B cell (primary cell): ENCODE results near the gene DHX34. TPM values are rescaled to one million over a fixed set of nuclear protein-coding genes. Genes with fewer than 3 reads are reported as not detected.

Experiments
- ATAC-seq: fragments of 200-7000 bp; cut with Tn5 transposase; one replicate; pipeline ENCODE4 v1.10.0; 2021; ENCODE audit warnings: low read depth, mild to moderate bottlenecking, moderate number of reproducible peaks, moderate library complexity
- CTCF ChIA-PET: fragments of 350-600 bp; sonication (Branson Sonifier 250); formaldehyde crosslinking; loops from one replicate; lab custom pipeline; 2021; ENCODE audit warnings: antibody characterized with exemption, inconsistent platforms; lab: Charles Lee
- POLR2A ChIA-PET: fragments of 350-600 bp; sonication (Branson Sonifier 250); formaldehyde crosslinking; loops from one replicate; lab custom pipeline; 2021; ENCODE audit warnings: antibody characterized with exemption; lab: Charles Lee
- DNase-seq: peaks from one replicate; pipeline ENCODE4 v3.0.0; 2013
- H2AFZ ChIP-seq: 2 replicates; pipeline ENCODE4 v1.6.1; 2012; ENCODE audit warnings: mild to moderate bottlenecking, low read depth, low read length; ENCODE audit not compliant: insufficient read depth, poor library complexity, severe bottlenecking
- H3K27ac ChIP-seq, 2 donors: 1 replicate in 1 of 2; 2 replicates in 1 of 2; pipeline ENCODE4 v1.5.1; 2012 to 2013; ENCODE audit warnings: low read length in 2 of 2, mild to moderate bottlenecking in 2 of 2, moderate library complexity in 1 of 2
- H3K27me3 ChIP-seq, 4 experiments: fragments of 200-600 bp in 1 of 4; sonication (generic) in 1 of 4; replicated peaks in 1 of 4; 1 replicate in 2 of 4; 2 replicates in 2 of 4; pipeline versions ENCODE4 v1.6.1 to v1.7.0; 2013 to 2016; ENCODE audit warnings: low read length in 3 of 4, mild to moderate bottlenecking in 2 of 4, mixed read lengths in 1 of 4, moderate library complexity in 1 of 4; ENCODE audit not compliant: insufficient read depth in 4 of 4, control insufficient read depth in 3 of 4; ENCODE audit errors: control extremely low read depth in 1 of 4
- H3K36me3 ChIP-seq, 2 experiments: replicated peaks in 1 of 2; 1 replicate in 1 of 2; 2 replicates in 1 of 2; pipeline versions ENCODE4 v1.6.1 to v1.7.1; 2013; ENCODE audit warnings: low read length in 1 of 2; ENCODE audit not compliant: insufficient read depth in 2 of 2, control insufficient read depth in 1 of 2; ENCODE audit errors: control extremely low read depth in 1 of 2, extremely low read depth in 1 of 2
- H3K4me1 ChIP-seq, 2 donors: fragments of 200-600 bp in 1 of 2; sonication (generic) in 1 of 2; 1 replicate in 1 of 2; 2 replicates in 1 of 2; pipeline versions ENCODE4 v1.5.1 to v1.6.1; 2013 to 2017; ENCODE audit warnings: low read length in 2 of 2; ENCODE audit not compliant: control insufficient read depth in 2 of 2, insufficient read depth in 2 of 2
- H3K4me2 ChIP-seq: replicated peaks from 2 replicates; pipeline ENCODE3; 2012; ENCODE audit warnings: mild to moderate bottlenecking, low read depth, low read length; ENCODE audit not compliant: poor library complexity, severe bottlenecking
- H3K4me3 ChIP-seq, 5 experiments: fragments of 200-600 bp in 1 of 5; sonication (generic) in 1 of 5; 1 replicate in 3 of 5; 2 replicates in 2 of 5; pipeline versions ENCODE4 v1.5.1 to v1.7.0; 2011 to 2016; ENCODE audit warnings: low read length in 4 of 5, mild to moderate bottlenecking in 4 of 5, low read depth in 2 of 5, control low read depth in 1 of 5, moderate library complexity in 1 of 5; ENCODE audit not compliant: insufficient read depth in 1 of 5; ENCODE audit errors: control extremely low read depth in 1 of 5, extremely low read depth in 1 of 5
- H3K79me2 ChIP-seq: fragments of 200-600 bp; sonication (generic); one replicate; pipeline ENCODE4 v1.6.0; 2016; ENCODE audit warnings: low read length; ENCODE audit not compliant: control insufficient read depth, insufficient read depth
- H3K9ac ChIP-seq: fragments of 200-600 bp; sonication (generic); 2 replicates; pipeline ENCODE4 v1.6.1; 2017; ENCODE audit warnings: mild to moderate bottlenecking, low read length, moderate library complexity
- H3K9me3 ChIP-seq, 3 donors: one replicate each; pipeline versions ENCODE4 v1.6.1 to v1.7.1; 2013; ENCODE audit warnings: low read length in 2 of 3; ENCODE audit not compliant: control insufficient read depth in 2 of 3, insufficient read depth in 1 of 3; ENCODE audit errors: control extremely low read depth in 1 of 3
- H4K20me1 ChIP-seq: 2 replicates; pipeline ENCODE4 v1.6.0; 2012; ENCODE audit warnings: mild to moderate bottlenecking, low read length; ENCODE audit not compliant: insufficient read depth, control insufficient read depth, poor library complexity, severe bottlenecking
- H3K27ac Mint-ChIP-seq: one replicate; pipeline ENCODE4 v1.8.0; 2021; ENCODE audit warnings: mixed read lengths
- H3K27me3 Mint-ChIP-seq: one replicate; pipeline ENCODE4 v1.8.0; 2021; ENCODE audit warnings: mixed read lengths
- H3K4me1 Mint-ChIP-seq: one replicate; pipeline ENCODE4 v1.8.0; 2021; ENCODE audit warnings: mixed read lengths
- H3K4me3 Mint-ChIP-seq: one replicate; pipeline ENCODE4 v1.8.0; 2021; ENCODE audit warnings: mixed read lengths
- H3K9me3 Mint-ChIP-seq: one replicate; pipeline ENCODE4 v1.8.0; 2022; ENCODE audit warnings: mixed read lengths; ENCODE audit not compliant: insufficient read depth
- EZH2 ChIP-seq: IDR thresholded peaks from 2 replicates; pipeline ENCODE4 v1.6.1; 2012; ENCODE audit warnings: borderline replicate concordance, low read depth, mild to moderate bottlenecking, moderate library complexity, low read length; ENCODE audit not compliant: insufficient read depth, poor library complexity, severe bottlenecking
- WGBS: methylation state at CpG from one replicate; pipeline ENCODE4 v1.1.5; 2013; ENCODE audit warnings: missing lambda C conversion rate; ENCODE audit not compliant: insufficient coverage; 5-methylcytosine and 5-hydroxymethylcytosine counted together
- intact Hi-C: fragments of 100-400 bp; cut with micrococcal nuclease; formaldehyde crosslinking; loops from one replicate; pipeline ENCODE4 v1.10.0; 2022
- polyA plus RNA-seq: library from polyadenylated mRNA; depleted of rRNA; stranded (reverse); fragments of >200 nt; gene quantifications from 2 replicates; pipeline ENCODE4 v1.2.3, GENCODE V29; 2012
- total RNA-seq, 2 donors: library from RNA; stranded (reverse); fragments of 120-200 nt in 1 of 2; gene quantifications; 1 replicate in 1 of 2; 2 replicates in 1 of 2; pipeline versions ENCODE4 v1.2.3 to v1.2.4, GENCODE V29; 2013 to 2022
- TF ChIP-seq, protein P1 (sequence below): fragments of 200-600 bp; IDR thresholded peaks from one replicate; pipeline ENCODE4 v1.8.0; 2022; ENCODE audit warnings: antibody characterized with exemption, mild to moderate bottlenecking

The DHX34 gene
- total and polyA plus RNA-seq, 2 donors (not counting 1 experiment from before 2014, with no cell fraction given): 25.1 to 31.3 TPM

DNA sequence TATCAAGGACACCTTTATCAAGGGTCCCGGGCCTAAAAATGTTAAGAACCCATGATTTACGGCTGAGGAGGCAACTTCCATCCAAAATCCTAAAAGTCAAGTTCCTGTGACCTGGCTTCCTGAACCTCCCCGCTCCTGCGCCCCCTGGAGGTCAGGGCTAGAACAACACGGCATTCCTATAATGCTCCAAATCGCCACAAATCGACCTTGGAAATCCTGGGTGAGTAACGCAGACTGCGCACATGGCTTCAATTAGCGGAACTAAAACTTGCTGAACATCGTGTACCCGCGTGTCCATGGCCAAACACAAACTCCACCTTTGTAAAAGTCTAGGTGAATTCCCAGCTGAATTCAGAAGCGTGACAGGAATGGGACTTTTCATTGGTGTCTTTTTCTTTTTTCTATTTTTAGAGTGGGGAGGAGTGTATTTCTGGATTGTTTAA lies 43.8 kb upstream of the DHX34 start:
- peak; percentile 56 for ATAC-seq
- Mint-ChIP-seq H3K9me3 (no peaks in the 10 kb centered on the region), H3K4me3 (peak overlapping the region; percentile 12), H3K4me1 (peaks cover 15% of the 10 kb centered on the region), H3K27me3 (peaks cover 18% of the 10 kb centered on the region), H3K27ac (no peak overlapping the region)
- no peak overlapping the region for H3K4me2 ChIP-seq
- H3K9ac ChIP-seq: no peak overlapping the region
- DNase-seq: peak; percentile 71
- H3K36me3 ChIP-seq: no peaks in the 10 kb centered on the region
- ChIA-PET CTCF (interaction anchor here (0.6 to 3.1 kb wide), 12 partner anchors 8 to 393 kb away, joined by 3 to 19 read pairs (median 4); no protein-coding TSS in a partner anchor), POLR2A (no interaction called here)
- H3K79me2 ChIP-seq: no peaks in the 10 kb centered on the region
- no peaks in the 10 kb centered on the region for H4K20me1 ChIP-seq
- H3K27ac ChIP-seq: no peak overlapping the region
- intact Hi-C loops: loop anchor here (1.0 to 5.0 kb wide), 2 partner anchors 42 to 156 kb away; partner anchors contain the start of gene DHX34
- WGBS: 11% methylated on average over 12 of the region's 14 CpGs
- no peak overlapping the region for H2AFZ ChIP-seq
- peaks cover 11% of the 10 kb centered on the region in 2 donors for H3K4me1 ChIP-seq
- TF ChIP-seq EZH2: no peak
- TF ChIP-seq, protein P1, sequence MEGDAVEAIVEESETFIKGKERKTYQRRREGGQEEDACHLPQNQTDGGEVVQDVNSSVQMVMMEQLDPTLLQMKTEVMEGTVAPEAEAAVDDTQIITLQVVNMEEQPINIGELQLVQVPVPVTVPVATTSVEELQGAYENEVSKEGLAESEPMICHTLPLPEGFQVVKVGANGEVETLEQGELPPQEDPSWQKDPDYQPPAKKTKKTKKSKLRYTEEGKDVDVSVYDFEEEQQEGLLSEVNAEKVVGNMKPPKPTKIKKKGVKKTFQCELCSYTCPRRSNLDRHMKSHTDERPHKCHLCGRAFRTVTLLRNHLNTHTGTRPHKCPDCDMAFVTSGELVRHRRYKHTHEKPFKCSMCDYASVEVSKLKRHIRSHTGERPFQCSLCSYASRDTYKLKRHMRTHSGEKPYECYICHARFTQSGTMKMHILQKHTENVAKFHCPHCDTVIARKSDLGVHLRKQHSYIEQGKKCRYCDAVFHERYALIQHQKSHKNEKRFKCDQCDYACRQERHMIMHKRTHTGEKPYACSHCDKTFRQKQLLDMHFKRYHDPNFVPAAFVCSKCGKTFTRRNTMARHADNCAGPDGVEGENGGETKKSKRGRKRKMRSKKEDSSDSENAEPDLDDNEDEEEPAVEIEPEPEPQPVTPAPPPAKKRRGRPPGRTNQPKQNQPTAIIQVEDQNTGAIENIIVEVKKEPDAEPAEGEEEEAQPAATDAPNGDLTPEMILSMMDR: peak; percentile 87
- H3K9me3 ChIP-seq: peaks cover 0 to 9% (median 0%) of the 10 kb centered on the region in 3 donors
- peaks cover 0 to 21% (median 2%) of the 10 kb centered on the region in 4 experiments for H3K27me3 ChIP-seq
- H3K4me3 ChIP-seq: no peak overlapping the region

DNA sequence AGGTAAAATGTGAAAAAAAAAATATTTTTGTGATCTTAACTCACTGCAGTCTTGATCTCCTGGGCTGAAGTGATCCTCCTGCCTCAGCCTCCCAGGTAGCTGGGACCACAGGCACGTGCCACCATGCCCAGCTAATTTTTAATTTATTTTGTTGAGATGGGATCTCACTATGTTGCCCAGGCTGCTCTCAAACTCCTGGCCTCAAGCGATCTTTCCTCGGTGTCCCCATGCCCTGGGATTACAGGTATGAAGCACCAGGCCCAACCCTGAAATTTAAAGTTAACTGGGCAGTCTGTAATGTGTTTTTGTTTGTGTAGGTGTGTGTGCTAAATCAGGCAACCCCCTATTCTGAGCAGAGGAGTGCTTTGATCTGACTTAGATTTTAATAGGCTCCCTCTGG lies 42.8 kb upstream of the DHX34 start:
- no peak overlapping the region for H2AFZ ChIP-seq
- no peaks in the 10 kb centered on the region for H3K79me2 ChIP-seq
- no peak overlapping the region for H3K4me2 ChIP-seq
- H3K9ac ChIP-seq: no peak overlapping the region
- no peaks in the 10 kb centered on the region for H3K9me3 Mint-ChIP-seq
- TF ChIP-seq EZH2: no peak
- TF ChIP-seq, protein P1: no peak
- ChIA-PET CTCF (interaction anchor here (0.9 to 3.1 kb wide), 6 partner anchors 9 to 96 kb away, joined by 3 to 19 read pairs (median 4); no protein-coding TSS in a partner anchor), POLR2A (no interaction called here)
- no peaks in the 10 kb centered on the region for H3K36me3 ChIP-seq
- no peaks in the 10 kb centered on the region for H4K20me1 ChIP-seq
- H3K4me3 Mint-ChIP-seq: no peak overlapping the region
- intact Hi-C loops: loop anchor here (5.0 kb wide), 1 partner anchor 41 kb away; the partner anchor contains the start of gene DHX34
- H3K27me3 Mint-ChIP-seq: peaks cover 26% of the 10 kb centered on the region
- DNase-seq (no peak), ATAC-seq (no peak)
- 92% methylated on average over 2 of the region's 3 CpGs for WGBS
- H3K4me3 ChIP-seq: no peak overlapping the region
- H3K27ac ChIP-seq: no peak overlapping the region
- H3K4me1 ChIP-seq: peaks cover 11% of the 10 kb centered on the region in 2 donors
- peaks cover 0 to 9% (median 0%) of the 10 kb centered on the region in 3 donors for H3K9me3 ChIP-seq
- H3K27ac Mint-ChIP-seq: no peak overlapping the region
- H3K27me3 ChIP-seq: peaks cover 0 to 18% (median 2%) of the 10 kb centered on the region in 4 experiments
- peaks cover 12% of the 10 kb centered on the region for H3K4me1 Mint-ChIP-seq
